ENCODE data around the gene RALBP1.

Gene RALBP1

GRCh38 chr18:9581667-9582066 is 106.4 kb downstream of the RALBP1 start:
- FAIRE-seq: no peak
- TF ChIP-seq TAF1 (IDR thresholded peaks at IDR 0.05; ENCODE audit: borderline replicate concordance, low read depth, low read length) (no peak), POLR2AphosphoS5 (IDR thresholded peaks at IDR 0.05; ENCODE audit: low read depth, low read length) (no peak), POLR2A (IDR thresholded peaks at IDR 0.05; ENCODE audit: low read depth, low read length) (no peak)
- no peak for DNase-seq (ENCODE audit: insufficient read length)

GRCh38 chr18:9586814-9587213 is 111.5 kb downstream of the RALBP1 start:
- TF ChIP-seq POLR2A (IDR thresholded peaks at IDR 0.05; ENCODE audit: low read depth, low read length): no peak
- TF ChIP-seq POLR2AphosphoS5 (IDR thresholded peaks at IDR 0.05; ENCODE audit: low read depth, low read length): no peak
- TF ChIP-seq TAF1 (IDR thresholded peaks at IDR 0.05; ENCODE audit: borderline replicate concordance, low read depth, low read length): no peak
- FAIRE-seq (no peak), DNase-seq (ENCODE audit: insufficient read length) (no peak)
